PC-9 (cell line): ENCODE data around the gene FBXO33.

Experiments used
- CTCF ChIP-seq: fragments of 200-600 bp; sonication (generic); conservative IDR thresholded peaks from 2 replicates; pipeline ENCODE4 v1.6.1; 2017; ENCODE audit warnings: mixed run types, antibody characterized with exemption, mild to moderate bottlenecking, moderate library complexity
- EZH2 ChIP-seq: fragments of 200-600 bp; sonication (generic); IDR thresholded peaks from 2 replicates; pipeline ENCODE4 v1.8.0; 2017; ENCODE audit warnings: antibody characterized with exemption, low read depth

GRCh38 chr14:39472078-39472477 lies 39.8 kb upstream of the FBXO33 start:
- TF ChIP-seq CTCF, result no peak
- TF ChIP-seq EZH2, result no peak
